ENCODE measurements around the gene HDAC11. TPM values are rescaled to one million over a fixed set of nuclear protein-coding genes. Genes with fewer than 3 reads are reported as not detected.

HDAC11 gene
- total RNA-seq, 3 donors from 2014 or later = 2.0 to 2.6 (median 2.3) TPM

GRCh38 chr3:13505147-13506130, 25.3 kb downstream of the HDAC11 start:
- H3K27me3 Mint-ChIP-seq (ENCODE audit: low read depth) = no peaks in the 10 kb centered on the region
- H3K9me3 Mint-ChIP-seq = no peaks in the 10 kb centered on the region
- H3K4me1 Mint-ChIP-seq (ENCODE audit: low read depth) = no peaks in the 10 kb centered on the region
- no peak overlapping the region for H3K4me3 Mint-ChIP-seq
- no peaks in the 10 kb centered on the region for H3K36me3 Mint-ChIP-seq (ENCODE audit: insufficient read depth)
- ATAC-seq (no peak), DNase-seq (no peak)

GRCh38 chr3:13506239-13506638, 26.1 kb downstream of the HDAC11 start:
- DNase-seq (no peak), ATAC-seq (no peak)
- H3K4me1 Mint-ChIP-seq (ENCODE audit: low read depth) = no peaks in the 10 kb centered on the region
- no peaks in the 10 kb centered on the region for H3K9me3 Mint-ChIP-seq
- no peaks in the 10 kb centered on the region for H3K36me3 Mint-ChIP-seq (ENCODE audit: insufficient read depth)
- H3K4me3 Mint-ChIP-seq = no peak overlapping the region
- H3K27me3 Mint-ChIP-seq (ENCODE audit: low read depth) = no peaks in the 10 kb centered on the region

- Mint-ChIP-seq H3K36me3 (ENCODE audit: insufficient read depth) (no peaks in the 10 kb centered on the region), H3K4me3 (no peak overlapping the region), H3K27me3 (ENCODE audit: low read depth) (no peaks in the 10 kb centered on the region), H3K4me1 (ENCODE audit: low read depth) (no peaks in the 10 kb centered on the region), H3K9me3 (no peaks in the 10 kb centered on the region)
- ATAC-seq = no peak
- DNase-seq = no peak
Observed at GRCh38 chr3:13506680-13507079, 26.6 kb downstream of the HDAC11 start.

DNA sequence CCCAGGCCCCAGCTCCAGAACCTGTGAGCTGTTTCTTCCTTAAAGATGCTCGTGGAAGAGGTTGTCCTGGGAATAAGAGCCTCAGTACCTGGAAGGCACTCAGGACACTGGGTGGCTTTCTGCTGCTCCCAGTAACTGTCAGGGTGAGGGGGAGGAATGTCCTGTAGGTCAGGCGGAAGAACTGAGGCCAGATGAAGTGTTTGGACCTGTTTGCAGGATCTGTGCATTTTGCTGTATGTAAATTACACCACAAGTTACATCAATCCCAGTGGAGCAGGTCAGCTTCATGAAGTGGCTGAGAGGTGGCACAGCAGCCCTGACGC, 27.1 kb downstream of the HDAC11 start:
- no peaks in the 10 kb centered on the region for H3K4me1 Mint-ChIP-seq (ENCODE audit: low read depth)
- no peak overlapping the region for H3K4me3 Mint-ChIP-seq
- ATAC-seq = no peak
- H3K36me3 Mint-ChIP-seq (ENCODE audit: insufficient read depth) = no peaks in the 10 kb centered on the region
- no peak for DNase-seq
- H3K27me3 Mint-ChIP-seq (ENCODE audit: low read depth) = no peaks in the 10 kb centered on the region
- no peaks in the 10 kb centered on the region for H3K9me3 Mint-ChIP-seq

DNA sequence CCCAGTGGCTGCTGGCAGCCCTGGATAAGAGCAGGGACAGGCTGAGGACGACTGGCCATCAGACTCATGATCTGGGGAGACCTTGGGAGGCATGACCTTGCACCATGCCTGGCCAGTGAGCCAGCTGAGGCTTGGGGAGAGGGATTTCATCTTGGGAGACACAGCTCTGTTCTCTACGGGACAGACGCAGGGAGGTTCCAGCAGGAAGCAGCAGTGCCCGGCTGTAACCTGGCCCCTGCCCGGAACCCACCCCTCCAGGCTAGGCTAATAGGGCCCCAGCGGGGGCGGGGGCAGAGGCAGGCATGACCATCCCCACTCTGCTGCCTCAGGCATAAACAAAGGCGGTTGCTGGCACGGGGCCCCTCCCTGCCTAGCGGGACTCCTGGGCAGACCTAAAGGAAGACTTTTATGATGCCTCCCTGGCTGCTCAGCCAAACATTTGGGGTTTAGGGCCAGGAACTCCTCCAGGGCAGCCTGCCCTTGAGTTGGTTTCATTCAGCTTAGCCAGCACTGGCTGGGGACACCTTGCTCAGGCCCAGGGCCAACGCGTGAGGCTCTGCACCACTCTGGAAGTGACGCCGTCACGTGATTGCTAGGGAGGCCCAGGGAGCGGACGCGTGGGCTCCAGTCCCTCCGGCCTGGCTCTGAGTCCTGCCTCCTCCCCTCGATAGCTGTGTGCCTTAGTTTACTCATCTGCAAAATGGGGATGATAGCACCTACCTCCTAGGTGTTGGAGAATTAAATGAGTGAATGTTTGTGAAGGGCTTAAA, 27.6 kb downstream of the HDAC11 start:
- Mint-ChIP-seq H3K36me3 (ENCODE audit: insufficient read depth) (no peaks in the 10 kb centered on the region), H3K27me3 (ENCODE audit: low read depth) (no peaks in the 10 kb centered on the region), H3K4me1 (ENCODE audit: low read depth) (no peaks in the 10 kb centered on the region), H3K4me3 (no peak overlapping the region), H3K9me3 (no peaks in the 10 kb centered on the region)
- no peak for ATAC-seq
- no peak for DNase-seq

GRCh38 chr3:13508496-13508895, 28.4 kb downstream of the HDAC11 start:
- H3K36me3 Mint-ChIP-seq (ENCODE audit: insufficient read depth) = no peaks in the 10 kb centered on the region
- DNase-seq (no peak), ATAC-seq (no peak)
- H3K9me3 Mint-ChIP-seq = no peaks in the 10 kb centered on the region
- no peaks in the 10 kb centered on the region for H3K27me3 Mint-ChIP-seq (ENCODE audit: low read depth)
- H3K4me1 Mint-ChIP-seq (ENCODE audit: low read depth) = no peaks in the 10 kb centered on the region
- H3K4me3 Mint-ChIP-seq = no peak overlapping the region

GRCh38 chr3:13509059-13509815, 29.1 kb downstream of the HDAC11 start:
- Mint-ChIP-seq H3K27me3 (ENCODE audit: low read depth) (no peaks in the 10 kb centered on the region), H3K9me3 (no peaks in the 10 kb centered on the region), H3K36me3 (ENCODE audit: insufficient read depth) (no peaks in the 10 kb centered on the region), H3K4me1 (ENCODE audit: low read depth) (no peaks in the 10 kb centered on the region), H3K4me3 (no peak overlapping the region)
- DNase-seq (no peak), ATAC-seq (no peak)

- Mint-ChIP-seq H3K9me3 (no peaks in the 10 kb centered on the region), H3K4me3 (no peak overlapping the region), H3K4me1 (ENCODE audit: low read depth) (no peaks in the 10 kb centered on the region), H3K27me3 (ENCODE audit: low read depth) (no peaks in the 10 kb centered on the region), H3K36me3 (ENCODE audit: insufficient read depth) (no peaks in the 10 kb centered on the region)
- no peak for ATAC-seq
- no peak for DNase-seq
Observed at GRCh38 chr3:13509816-13510192, 29.7 kb downstream of the HDAC11 start.

GRCh38 chr3:13512451-13512850, 32.3 kb downstream of the HDAC11 start:
- Mint-ChIP-seq H3K27me3 (ENCODE audit: low read depth) (no peaks in the 10 kb centered on the region), H3K36me3 (ENCODE audit: insufficient read depth) (no peaks in the 10 kb centered on the region), H3K4me3 (no peak overlapping the region), H3K9me3 (no peaks in the 10 kb centered on the region), H3K4me1 (ENCODE audit: low read depth) (no peaks in the 10 kb centered on the region)
- ATAC-seq = no peak
- no peak for DNase-seq

DNA sequence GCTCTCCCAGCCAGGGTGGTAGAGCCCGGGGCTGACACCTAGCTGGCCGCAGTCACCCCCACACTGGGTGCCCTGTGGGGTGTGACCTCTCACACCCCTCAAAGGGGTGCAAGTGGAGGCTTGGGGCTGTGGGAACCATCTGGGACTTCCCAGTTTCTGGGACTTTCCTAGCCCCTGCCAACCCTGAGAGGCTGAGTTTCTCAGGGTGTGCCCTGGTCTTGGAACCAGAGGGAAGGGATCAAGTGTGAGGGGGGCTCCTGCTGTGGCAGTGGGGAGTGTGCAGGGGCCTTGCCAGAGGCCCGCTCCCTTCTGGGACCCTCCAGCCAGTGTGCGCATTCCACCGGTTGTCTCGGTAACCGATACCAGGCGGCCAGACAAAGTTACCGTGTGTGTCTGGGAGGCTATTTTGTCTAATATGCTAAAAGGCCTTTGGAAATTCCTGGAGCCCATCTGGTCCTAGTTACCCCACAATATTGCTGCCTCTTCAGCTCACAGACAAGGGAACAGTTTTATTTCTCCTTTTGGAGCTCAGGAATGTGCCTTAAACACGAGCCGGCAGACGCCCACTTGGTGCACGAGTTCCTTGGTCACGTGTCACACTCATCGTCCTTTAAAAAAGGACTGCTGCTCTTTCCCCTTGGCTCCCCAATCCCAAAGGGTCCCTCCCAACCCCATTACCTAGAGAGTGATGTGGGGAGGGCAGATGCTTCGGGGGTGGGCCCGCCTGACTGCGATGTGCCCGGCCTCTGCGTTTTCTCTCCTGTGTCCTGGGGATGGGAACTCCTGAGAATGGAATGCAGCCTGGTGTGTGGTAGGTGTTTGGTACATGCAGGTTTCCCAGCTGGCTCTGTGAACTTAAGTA, 33.2 kb downstream of the HDAC11 start:
- H3K4me1 Mint-ChIP-seq (ENCODE audit: low read depth) = no peaks in the 10 kb centered on the region
- H3K9me3 Mint-ChIP-seq = no peaks in the 10 kb centered on the region
- H3K4me3 Mint-ChIP-seq = no peak overlapping the region
- H3K36me3 Mint-ChIP-seq (ENCODE audit: insufficient read depth) = no peaks in the 10 kb centered on the region
- DNase-seq (no peak), ATAC-seq (no peak)
- H3K27me3 Mint-ChIP-seq (ENCODE audit: low read depth) = no peaks in the 10 kb centered on the region

DNA sequence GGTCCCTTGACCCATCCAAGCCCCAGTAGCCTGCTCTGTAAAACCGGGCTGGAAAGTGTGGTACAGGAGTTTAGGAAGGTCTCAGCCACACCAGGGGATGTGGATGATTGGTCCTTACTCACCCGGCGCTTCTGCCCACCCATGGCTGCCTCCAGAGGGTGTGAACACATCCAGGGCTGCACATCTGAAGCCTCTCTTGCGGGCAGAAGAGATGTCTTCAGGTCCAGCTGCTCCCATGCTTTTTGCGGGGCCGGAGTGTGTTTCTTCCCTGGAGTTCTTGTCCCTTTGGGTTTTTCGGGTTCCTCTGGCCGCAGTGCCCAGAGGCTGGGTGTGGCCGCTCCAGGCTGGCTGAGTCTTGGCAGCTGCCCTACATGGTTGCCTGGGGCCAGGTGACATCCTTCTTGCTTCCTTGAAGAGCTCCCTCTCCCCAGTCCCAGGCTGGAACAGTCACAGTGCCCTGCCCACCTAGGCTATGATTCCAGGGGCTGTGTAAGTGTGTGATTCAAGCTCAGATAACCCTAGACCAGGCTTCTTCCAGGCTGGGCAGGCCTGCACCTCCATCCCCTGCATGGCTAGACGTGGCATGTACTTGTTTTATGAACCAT, 33.9 kb downstream of the HDAC11 start:
- no peaks in the 10 kb centered on the region for H3K9me3 Mint-ChIP-seq
- no peak for ATAC-seq
- no peak for DNase-seq
- no peak overlapping the region for H3K4me3 Mint-ChIP-seq
- H3K4me1 Mint-ChIP-seq (ENCODE audit: low read depth) = no peaks in the 10 kb centered on the region
- H3K27me3 Mint-ChIP-seq (ENCODE audit: low read depth) = no peaks in the 10 kb centered on the region
- H3K36me3 Mint-ChIP-seq (ENCODE audit: insufficient read depth) = no peaks in the 10 kb centered on the region

DNA sequence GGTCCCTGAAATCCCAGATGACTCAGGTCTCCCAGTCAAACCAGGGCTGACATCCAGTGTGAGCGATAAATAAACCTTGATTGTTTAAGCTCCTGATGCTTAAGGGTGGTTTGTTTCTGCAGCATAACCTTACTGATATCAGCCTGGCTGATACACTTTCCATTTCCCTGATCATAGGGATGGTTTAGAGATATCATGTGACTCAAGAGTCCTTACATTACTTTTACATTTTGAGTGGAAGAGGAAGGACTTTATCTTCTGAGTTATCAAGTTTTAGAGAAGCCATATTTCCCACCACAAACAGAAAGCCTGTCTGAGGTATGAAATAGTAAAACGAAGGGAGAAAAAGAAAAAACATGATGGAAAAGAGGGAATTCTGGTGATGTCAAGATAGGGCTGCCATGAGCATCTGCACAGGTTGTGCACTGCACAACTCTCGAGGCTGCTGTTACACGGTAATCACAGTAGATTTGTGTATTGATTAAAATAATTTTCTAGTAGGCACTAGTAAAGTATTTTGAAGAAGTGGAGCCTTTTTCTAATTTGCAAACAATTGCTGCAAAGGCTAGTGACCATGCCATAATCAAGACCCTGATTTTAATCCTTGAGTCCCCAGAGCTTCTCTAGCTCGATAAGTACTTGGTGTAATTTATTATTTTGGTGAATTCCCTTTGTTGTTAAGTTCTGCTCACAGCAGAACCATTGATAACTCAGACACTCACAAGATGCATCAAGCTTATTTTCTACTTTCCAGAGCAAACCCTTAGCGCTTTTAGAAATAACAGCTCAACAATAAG, 34.7 kb downstream of the HDAC11 start:
- no peaks in the 10 kb centered on the region for H3K27me3 Mint-ChIP-seq (ENCODE audit: low read depth)
- DNase-seq = no peak
- H3K36me3 Mint-ChIP-seq (ENCODE audit: insufficient read depth) = no peaks in the 10 kb centered on the region
- no peaks in the 10 kb centered on the region for H3K9me3 Mint-ChIP-seq
- no peak overlapping the region for H3K4me3 Mint-ChIP-seq
- no peak for ATAC-seq
- H3K4me1 Mint-ChIP-seq (ENCODE audit: low read depth) = no peaks in the 10 kb centered on the region

Measured in activated T-cell treated with anti-CD3 and anti-CD28 coated beads, Interleukin-2, amount 50 U/mL, for 4 hours (primary cell).